T-cell (primary cell): ENCODE results near the gene NUP133. TPM values are rescaled to one million over a fixed set of nuclear protein-coding genes. Genes with fewer than 3 reads are reported as not detected.

ENCODE experiments used
- ATAC-seq, 4 experiments: fragments of 200-7000 bp in 3 of 4; fragments of 150-1000 bp in 1 of 4; cut with Tn5 transposase; replicated peaks in 1 of 4; 1 replicate in 3 of 4; 2 replicates in 1 of 4; pipeline ENCODE4 v1.10.0; 2021; ENCODE audit warnings: moderate library complexity in 3 of 4, mild to moderate bottlenecking in 2 of 4, moderate number of reproducible peaks in 1 of 4
- CTCF ChIA-PET, 2 donors: fragments of 300-600 bp; sonication (Branson Sonifier 250); formaldehyde crosslinking; loops; one replicate each; lab custom pipeline; 2022; ENCODE audit warnings: antibody characterized with exemption in 2 of 2; lab: Charles Lee
- POLR2A ChIA-PET, 2 donors: fragments of 300-600 bp; sonication (Branson Sonifier 250); formaldehyde crosslinking; loops; one replicate each; lab custom pipeline; 2022; ENCODE audit warnings: antibody characterized with exemption in 2 of 2; lab: Charles Lee
- DNase-seq, 35 experiments: peaks; one replicate each; pipeline versions ENCODE4 v3.0.0 to v3.0.0-alpha.2; 2013 to 2023
- H3K27ac ChIP-seq: one replicate; pipeline ENCODE4 v1.5.1; 2013; ENCODE audit warnings: low read length
- H3K27me3 ChIP-seq, 2 experiments: replicated peaks in 1 of 2; 1 replicate in 1 of 2; 2 replicates in 1 of 2; pipeline versions ENCODE4 v1.6.1 to v1.7.0; 2013; ENCODE audit warnings: low read length in 1 of 2, mixed read lengths in 1 of 2; ENCODE audit not compliant: control insufficient read depth in 2 of 2, insufficient read depth in 2 of 2; ENCODE audit errors: extremely low read depth in 1 of 2
- H3K36me3 ChIP-seq, 2 donors: 1 replicate in 1 of 2; 2 replicates in 1 of 2; pipeline versions ENCODE4 v1.6.1 to v1.7.0; 2013; ENCODE audit warnings: low read length in 1 of 2; ENCODE audit not compliant: control insufficient read depth in 2 of 2, insufficient read depth in 1 of 2; ENCODE audit errors: extremely low read depth in 1 of 2
- H3K4me1 ChIP-seq, 2 experiments: 1 replicate in 1 of 2; 2 replicates in 1 of 2; pipeline versions ENCODE4 v1.6.1 to v1.7.0; 2013; ENCODE audit warnings: low read length in 2 of 2, mixed read lengths in 1 of 2; ENCODE audit not compliant: insufficient read depth in 2 of 2, control insufficient read depth in 1 of 2; ENCODE audit errors: extremely low read depth in 1 of 2
- H3K4me3 ChIP-seq, 2 donors: 1 replicate in 1 of 2; 2 replicates in 1 of 2; pipeline versions ENCODE4 v1.5.1 to v1.7.0; 2013; ENCODE audit warnings: mild to moderate bottlenecking in 2 of 2, low read length in 1 of 2, moderate library complexity in 1 of 2; ENCODE audit not compliant: control insufficient read depth in 1 of 2; ENCODE audit errors: extremely low read depth in 1 of 2
- H3K9me3 ChIP-seq: 2 replicates; pipeline ENCODE4 v1.7.0; 2013
- H3K27ac Mint-ChIP-seq, 2 donors: one replicate each; pipeline ENCODE4 v1.8.0; 2020 to 2021; ENCODE audit warnings: mild to moderate bottlenecking in 2 of 2, mixed read lengths in 2 of 2
- H3K27me3 Mint-ChIP-seq, 2 donors: one replicate each; pipeline ENCODE4 v1.8.0; 2021 to 2022; ENCODE audit warnings: mixed read lengths in 2 of 2
- H3K36me3 Mint-ChIP-seq: one replicate; pipeline ENCODE4 v1.8.0; 2021; ENCODE audit warnings: mixed read lengths
- H3K4me1 Mint-ChIP-seq, 3 donors: one replicate each; pipeline ENCODE4 v1.8.0; 2020 to 2022; ENCODE audit warnings: mixed read lengths in 3 of 3, mild to moderate bottlenecking in 1 of 3
- H3K4me3 Mint-ChIP-seq, 3 donors: one replicate each; pipeline ENCODE4 v1.8.0; 2020 to 2022; ENCODE audit warnings: mild to moderate bottlenecking in 3 of 3, mixed read lengths in 3 of 3, moderate library complexity in 3 of 3
- H3K9me3 Mint-ChIP-seq, 3 donors: one replicate each; pipeline ENCODE4 v1.8.0; 2020 to 2022; ENCODE audit warnings: mixed read lengths in 3 of 3
- WGBS: methylation state at CpG from one replicate; pipeline ENCODE4 v1.1.5; 2013; ENCODE audit warnings: missing lambda C conversion rate; ENCODE audit not compliant: insufficient coverage; 5-methylcytosine and 5-hydroxymethylcytosine counted together
- total RNA-seq, 35 experiments: library from RNA in 6 of 35; stranded (reverse) in 6 of 35; fragments of 120-200 nt in 1 of 35; gene quantifications; one replicate each; pipeline versions ENCODE4 v1.2.1 to v1.2.4 and lab custom pipeline; 2013 to 2026

NUP133 gene
- total RNA-seq, 5 donors from 2014 or later (not counting 1 experiment from before 2014, with no cell fraction given) = 32.3 to 47.6 (median 45.3) TPM

GRCh38 chr1:229506633-229507032 is 1.5 kb downstream of the NUP133 start:
- Histone ChIP-seq H3K27me3 (no peaks in the 10 kb centered on the region), H3K4me3 (no peak overlapping the region), H3K36me3 (peaks cover 0 to 24% of the 10 kb centered on the region in 2 donors), H3K9me3 (no peaks in the 10 kb centered on the region), H3K27ac (no peak overlapping the region), H3K4me1 (peaks cover 14% of the 10 kb centered on the region in 2 experiments)
- peak overlapping the region; percentile 60 to 92 (median 89) for H3K4me3 Mint-ChIP-seq
- ChIA-PET CTCF (interaction anchor here (0.6 to 2.0 kb wide), 5 partner anchors 23 to 1132 kb away, joined by 3 to 10 read pairs (median 6); no protein-coding TSS in a partner anchor), POLR2A (interaction anchor here in 1 of 2 donors (0.6 to 0.7 kb wide), 5 partner anchors 39 to 1084 kb away, joined by 3 to 10 read pairs (median 5); no protein-coding TSS in a partner anchor)
- no peaks in the 10 kb centered on the region for H3K9me3 Mint-ChIP-seq
- no peak overlapping the region for H3K27ac Mint-ChIP-seq
- H3K4me1 Mint-ChIP-seq = peaks cover 20 to 44% (median 41%) of the 10 kb centered on the region in 3 donors
- DNase-seq (no peak), ATAC-seq (no peak)
- 97% methylated on average over 3 of the region's 8 CpGs for WGBS
- H3K27me3 Mint-ChIP-seq = peaks cover 0 to 2% of the 10 kb centered on the region in 2 donors
- H3K36me3 Mint-ChIP-seq = peaks cover 13% of the 10 kb centered on the region

DNA sequence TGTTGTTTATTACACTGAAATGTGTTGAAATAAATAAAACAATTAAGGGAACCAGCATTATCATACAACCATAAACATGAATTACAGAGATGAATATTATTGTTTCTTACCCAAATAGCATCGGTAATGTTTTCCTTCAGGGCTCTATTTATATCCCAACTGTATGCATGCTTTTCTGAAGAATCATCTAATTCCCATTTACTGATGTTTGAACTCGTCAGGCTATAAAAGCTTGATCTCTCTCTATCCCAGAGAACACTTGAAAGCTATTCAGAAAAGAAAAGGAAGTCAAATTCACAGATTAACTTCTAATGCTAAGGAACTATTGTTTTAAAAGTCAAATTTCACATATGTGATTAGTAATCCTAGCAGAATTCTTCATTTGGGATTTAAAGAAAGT is 12.4 kb downstream of the NUP133 start:
- peaks cover 48% of the 10 kb centered on the region for H3K36me3 Mint-ChIP-seq
- no peaks in the 10 kb centered on the region for H3K9me3 ChIP-seq
- ChIA-PET POLR2A (no interaction called here), CTCF (interaction anchor here in 1 of 2 donors (0.6 kb wide), 1 partner anchor 671 kb away, joined by 3 read pairs; no protein-coding TSS in a partner anchor)
- no peaks in the 10 kb centered on the region for H3K4me1 ChIP-seq
- WGBS = no CpG with 5 or more reads among the region's 2 CpGs
- H3K27me3 Mint-ChIP-seq = no peaks in the 10 kb centered on the region
- H3K4me3 Mint-ChIP-seq = no peak overlapping the region
- H3K36me3 ChIP-seq = peaks cover 0 to 75% of the 10 kb centered on the region in 2 donors
- H3K27me3 ChIP-seq = no peaks in the 10 kb centered on the region
- no peaks in the 10 kb centered on the region for H3K9me3 Mint-ChIP-seq
- no peaks in the 10 kb centered on the region for H3K4me1 Mint-ChIP-seq
- H3K27ac Mint-ChIP-seq = no peak overlapping the region
- ATAC-seq (no peak), DNase-seq (no peak)
- no peak overlapping the region for H3K27ac ChIP-seq
- H3K4me3 ChIP-seq = no peak overlapping the region

DNA sequence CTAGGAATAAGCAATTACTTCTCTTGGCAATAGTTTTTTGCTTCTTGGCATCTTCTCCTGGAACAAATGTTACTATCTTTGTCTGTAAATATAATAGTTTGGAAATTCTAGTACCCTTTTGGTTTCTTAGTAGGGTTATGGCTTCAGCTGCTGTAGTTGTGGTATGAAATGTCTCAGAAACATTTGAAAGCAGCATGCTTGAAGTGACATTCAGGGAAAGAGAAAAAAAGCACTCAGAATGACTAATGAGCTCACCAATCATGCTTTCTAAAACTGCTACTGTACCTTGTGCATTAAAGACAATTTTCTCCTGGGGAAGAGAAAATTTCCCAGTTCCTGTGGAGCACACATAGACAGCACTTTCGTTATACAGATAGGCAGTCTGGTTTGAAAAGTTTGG is 21.0 kb downstream of the NUP133 start:
- H3K27ac Mint-ChIP-seq = no peak overlapping the region
- no peak for DNase-seq
- Histone ChIP-seq H3K27me3 (no peaks in the 10 kb centered on the region), H3K4me3 (no peak overlapping the region), H3K27ac (no peak overlapping the region), H3K9me3 (no peaks in the 10 kb centered on the region), H3K4me1 (no peaks in the 10 kb centered on the region), H3K36me3 (peaks cover 0 to 76% of the 10 kb centered on the region in 2 donors)
- no peaks in the 10 kb centered on the region for H3K9me3 Mint-ChIP-seq
- H3K4me1 Mint-ChIP-seq = peaks cover 1 to 5% (median 3%) of the 10 kb centered on the region in 3 donors
- WGBS = no CpG with 5 or more reads among the region's 1 CpG
- ChIA-PET CTCF (no interaction called here), POLR2A (no interaction called here)
- H3K36me3 Mint-ChIP-seq = peaks cover 52% of the 10 kb centered on the region
- no peak for ATAC-seq
- H3K4me3 Mint-ChIP-seq = no peak overlapping the region
- no peaks in the 10 kb centered on the region for H3K27me3 Mint-ChIP-seq

DNA sequence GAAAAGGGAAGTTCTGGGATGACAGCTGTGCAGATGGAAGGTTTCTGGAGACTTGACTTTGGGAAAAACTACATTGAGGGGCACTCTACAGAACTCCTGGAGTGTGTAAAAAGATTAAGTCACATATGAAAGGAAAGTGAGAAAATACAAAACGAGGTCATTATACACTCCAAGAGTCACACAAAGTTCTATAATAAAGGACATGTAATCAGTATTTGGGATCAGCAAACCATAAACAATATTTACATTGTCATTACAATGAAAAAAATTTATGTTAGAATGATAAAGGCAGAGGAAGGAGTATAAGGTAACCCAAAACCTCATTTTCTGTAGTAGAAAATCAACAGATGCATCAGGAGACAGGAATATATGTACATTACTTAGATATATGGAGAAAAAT is 22.8 kb downstream of the NUP133 start:
- ATAC-seq (no peak), DNase-seq (no peak)
- H3K27ac Mint-ChIP-seq = no peak overlapping the region
- H3K4me3 Mint-ChIP-seq = no peak overlapping the region
- POLR2A ChIA-PET = no interaction called here
- no peaks in the 10 kb centered on the region for H3K27me3 Mint-ChIP-seq
- Histone ChIP-seq H3K4me1 (no peaks in the 10 kb centered on the region), H3K9me3 (no peaks in the 10 kb centered on the region), H3K4me3 (no peak overlapping the region), H3K27ac (no peak overlapping the region), H3K27me3 (no peaks in the 10 kb centered on the region), H3K36me3 (peaks cover 0 to 65% of the 10 kb centered on the region in 2 donors)
- no CpG with 5 or more reads among the region's 1 CpG for WGBS
- H3K36me3 Mint-ChIP-seq = peaks cover 53% of the 10 kb centered on the region
- CTCF ChIA-PET = no interaction called here
- no peaks in the 10 kb centered on the region for H3K9me3 Mint-ChIP-seq
- H3K4me1 Mint-ChIP-seq = peaks cover 3 to 8% (median 5%) of the 10 kb centered on the region in 3 donors

- DNase-seq = no peak
- POLR2A ChIA-PET = interaction anchor here in 1 of 2 donors (0.6 kb wide), 1 partner anchor 816 kb away, joined by 4 read pairs; no protein-coding TSS in a partner anchor
- H3K36me3 Mint-ChIP-seq = peaks cover 59% of the 10 kb centered on the region
- H3K4me3 ChIP-seq = no peak overlapping the region
- no peak for ATAC-seq
- no peak overlapping the region for H3K4me3 Mint-ChIP-seq
- H3K27ac ChIP-seq = no peak overlapping the region
- no peaks in the 10 kb centered on the region for H3K9me3 Mint-ChIP-seq
- H3K27me3 Mint-ChIP-seq = no peaks in the 10 kb centered on the region
- peaks cover 0 to 68% of the 10 kb centered on the region in 2 donors for H3K36me3 ChIP-seq
- no peaks in the 10 kb centered on the region for H3K4me1 ChIP-seq
- 98% methylated on average over 5 of the region's 5 CpGs for WGBS
- H3K27ac Mint-ChIP-seq = no peak overlapping the region
- no peaks in the 10 kb centered on the region for H3K27me3 ChIP-seq
- CTCF ChIA-PET = interaction anchor here (0.5 to 3.0 kb wide), 13 partner anchors 20 to 1498 kb away, joined by 3 to 52 read pairs (median 3); no protein-coding TSS in a partner anchor
- no peaks in the 10 kb centered on the region for H3K9me3 ChIP-seq
- peaks cover 5 to 17% (median 16%) of the 10 kb centered on the region in 3 donors for H3K4me1 Mint-ChIP-seq
These were observed 25.6 kb downstream of the NUP133 start for GRCh38 chr1:229482511-229482910.

DNA sequence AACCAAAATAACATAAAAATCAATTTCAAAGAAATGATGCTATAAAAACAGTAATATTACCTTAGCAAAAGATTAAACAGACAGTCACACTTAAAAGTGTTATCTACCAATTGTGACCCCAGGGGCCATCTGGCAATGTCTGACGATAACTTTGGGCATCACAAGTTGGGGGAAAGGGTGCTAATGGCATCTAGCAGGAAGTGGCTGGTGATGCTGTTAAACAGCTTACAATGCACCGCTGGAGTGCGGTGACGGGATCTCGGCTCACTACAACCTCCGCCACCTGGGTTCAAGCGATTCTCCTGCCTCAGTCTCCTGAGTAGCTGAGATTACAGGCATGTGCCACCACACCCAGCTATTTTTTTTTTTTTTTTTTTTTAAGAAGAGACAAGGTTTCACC is 27.6 kb downstream of the NUP133 start:
- Histone ChIP-seq H3K4me1 (no peaks in the 10 kb centered on the region), H3K27me3 (no peaks in the 10 kb centered on the region), H3K36me3 (peaks cover 2 to 62% of the 10 kb centered on the region in 2 donors), H3K9me3 (no peaks in the 10 kb centered on the region), H3K4me3 (no peak overlapping the region), H3K27ac (no peak overlapping the region)
- DNase-seq (peak in 2 of 35 experiments; percentile 1 to 7), ATAC-seq (no peak)
- peaks cover 5 to 17% (median 16%) of the 10 kb centered on the region in 3 donors for H3K4me1 Mint-ChIP-seq
- POLR2A ChIA-PET = interaction anchor here (0.6 kb wide), 3 partner anchors 21 to 198 kb away, joined by 3 to 4 read pairs (median 4); no protein-coding TSS in a partner anchor
- CTCF ChIA-PET = interaction anchor here (0.6 to 3.0 kb wide), 9 partner anchors 18 to 812 kb away, joined by 3 to 22 read pairs (median 5); no protein-coding TSS in a partner anchor
- H3K27ac Mint-ChIP-seq = no peak overlapping the region
- 98% methylated on average over 6 of the region's 7 CpGs for WGBS
- no peak overlapping the region for H3K4me3 Mint-ChIP-seq
- H3K9me3 Mint-ChIP-seq = no peaks in the 10 kb centered on the region
- H3K27me3 Mint-ChIP-seq = no peaks in the 10 kb centered on the region
- H3K36me3 Mint-ChIP-seq = peaks cover 51% of the 10 kb centered on the region
